GM21786 (cell line): ENCODE data around the gene ZNF692.
"Not testable (repeated sequence)": the region's sequence is repeated elsewhere in the genome, so short reads cannot be mapped to it uniquely, and the experiment has no call there.

ENCODE experiments used
- ATAC-seq: cut with Tn5 transposase; IDR thresholded peaks from one replicate; pipeline ENCODE4 v1.9.1; 2021; ENCODE audit not compliant: unreplicated experiment

The ZNF692 gene, protein sequence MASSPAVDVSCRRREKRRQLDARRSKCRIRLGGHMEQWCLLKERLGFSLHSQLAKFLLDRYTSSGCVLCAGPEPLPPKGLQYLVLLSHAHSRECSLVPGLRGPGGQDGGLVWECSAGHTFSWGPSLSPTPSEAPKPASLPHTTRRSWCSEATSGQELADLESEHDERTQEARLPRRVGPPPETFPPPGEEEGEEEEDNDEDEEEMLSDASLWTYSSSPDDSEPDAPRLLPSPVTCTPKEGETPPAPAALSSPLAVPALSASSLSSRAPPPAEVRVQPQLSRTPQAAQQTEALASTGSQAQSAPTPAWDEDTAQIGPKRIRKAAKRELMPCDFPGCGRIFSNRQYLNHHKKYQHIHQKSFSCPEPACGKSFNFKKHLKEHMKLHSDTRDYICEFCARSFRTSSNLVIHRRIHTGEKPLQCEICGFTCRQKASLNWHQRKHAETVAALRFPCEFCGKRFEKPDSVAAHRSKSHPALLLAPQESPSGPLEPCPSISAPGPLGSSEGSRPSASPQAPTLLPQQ

GRCh38 chr1:248858891-248859889 is at the start of gene ZNF692:
Gene ZNF692, minus strand, starts transcription at chr1:248859085. Its CDS starts 776 bp downstream, at chr1:248858309.
- ATAC-seq = peak; percentile 71

GRCh38 chr1:248906753-248907661 is 48.1 kb upstream of the ZNF692 start:
- ATAC-seq = peak; percentile 22

GRCh38 chr1:248906009-248906752 is 47.3 kb upstream of the ZNF692 start, which contains the start of gene PGBD2:
Gene PGBD2, plus strand, starts transcription at chr1:248906235. Its CDS starts 7,628 bp downstream, at chr1:248913863.
- ATAC-seq = peak; percentile 90

DNA sequence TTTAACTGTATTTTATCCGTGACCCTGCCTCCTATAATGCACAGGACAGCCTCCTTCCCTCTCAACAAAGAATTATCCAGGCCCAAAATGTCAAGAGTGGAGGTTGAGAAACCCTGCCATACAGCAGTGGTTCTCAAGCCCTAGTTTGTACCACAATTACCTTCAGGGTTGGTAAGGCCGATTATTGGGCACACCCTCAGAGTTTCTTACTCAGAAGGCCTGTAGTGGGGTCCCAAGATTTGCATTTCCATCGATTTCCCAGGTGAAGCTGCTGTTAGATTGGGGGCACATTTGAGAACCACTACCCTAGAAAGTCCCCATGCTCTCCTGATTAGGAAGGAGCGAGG is 46.8 kb upstream of the ZNF692 start:
- no peak for ATAC-seq

DNA sequence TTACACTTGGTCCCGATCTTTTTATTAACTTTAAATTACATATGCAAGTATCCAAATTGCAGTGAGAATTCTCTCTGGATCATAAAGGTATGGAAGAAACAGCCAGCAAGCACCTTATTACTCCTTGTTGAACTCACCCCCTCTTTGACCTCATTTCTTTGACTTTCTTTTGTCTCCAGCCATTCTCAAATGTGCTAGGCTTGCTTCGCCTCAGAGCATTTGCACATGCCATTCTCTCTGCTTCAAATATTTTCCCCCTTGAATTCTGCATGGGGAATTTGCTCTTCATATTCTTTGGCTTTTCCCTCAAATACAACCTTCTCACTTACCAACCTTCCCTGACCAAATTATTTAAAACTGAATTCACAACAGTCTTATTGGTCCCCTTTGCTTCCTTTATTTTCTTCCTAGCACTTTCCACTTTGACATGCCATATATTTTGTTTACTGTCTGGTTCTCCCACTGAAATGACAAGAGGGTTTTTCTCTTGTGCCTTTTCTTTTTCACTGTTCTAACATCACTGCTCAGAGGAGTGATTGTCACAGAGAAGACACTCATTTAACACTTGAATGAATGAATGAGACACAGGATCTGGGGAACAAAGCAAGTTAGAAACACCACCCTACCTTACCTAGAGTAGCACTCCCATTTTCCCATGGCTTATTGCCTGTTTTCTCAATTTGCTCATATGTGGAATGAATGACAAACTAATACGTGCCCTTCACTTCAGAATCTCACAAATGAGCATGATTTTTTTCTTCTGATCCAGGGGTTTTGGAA is 45.7 kb upstream of the ZNF692 start:
- ATAC-seq = no peak

DNA sequence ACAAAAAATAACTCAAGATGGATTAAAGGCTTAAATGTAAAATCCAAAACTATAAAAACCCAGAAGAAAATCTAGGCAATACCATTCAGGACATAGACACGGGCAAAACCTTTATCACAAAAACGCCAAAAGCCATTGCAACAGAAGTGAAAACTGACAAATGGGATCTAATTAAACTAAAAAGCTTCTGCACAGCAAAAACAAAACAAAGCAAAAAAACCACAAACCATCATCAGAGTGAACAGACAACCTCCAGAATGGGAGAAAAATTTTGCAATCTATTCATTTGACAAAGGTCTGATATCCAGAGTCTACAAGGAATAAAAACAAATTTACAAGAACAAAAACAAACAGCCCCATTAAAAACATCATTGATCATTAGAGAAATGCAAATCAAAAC is 42.7 kb upstream of the ZNF692 start:
- no peak for ATAC-seq

DNA sequence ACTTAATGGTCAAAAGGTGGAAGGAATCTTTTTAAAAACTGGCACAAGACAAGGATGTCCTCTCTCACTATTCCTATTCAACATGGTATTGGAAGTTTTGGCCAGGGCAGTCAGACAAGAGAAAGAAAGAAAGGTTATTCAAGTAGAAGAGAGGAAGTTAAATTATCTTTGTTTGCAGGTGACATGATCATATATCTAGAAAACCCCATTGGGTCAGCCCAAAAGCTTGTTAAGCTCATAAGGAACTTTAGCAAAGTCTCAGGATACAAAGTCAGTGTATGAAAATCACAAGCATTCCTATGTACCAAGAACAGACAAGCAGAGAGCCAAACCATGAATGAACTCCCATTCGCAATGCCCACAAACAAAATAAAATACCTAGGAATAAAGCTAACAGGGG is 41.8 kb upstream of the ZNF692 start:
- ATAC-seq = no peak

GRCh38 chr1:248897412-248898337 is 38.8 kb upstream of the ZNF692 start:
- ATAC-seq = no peak

DNA sequence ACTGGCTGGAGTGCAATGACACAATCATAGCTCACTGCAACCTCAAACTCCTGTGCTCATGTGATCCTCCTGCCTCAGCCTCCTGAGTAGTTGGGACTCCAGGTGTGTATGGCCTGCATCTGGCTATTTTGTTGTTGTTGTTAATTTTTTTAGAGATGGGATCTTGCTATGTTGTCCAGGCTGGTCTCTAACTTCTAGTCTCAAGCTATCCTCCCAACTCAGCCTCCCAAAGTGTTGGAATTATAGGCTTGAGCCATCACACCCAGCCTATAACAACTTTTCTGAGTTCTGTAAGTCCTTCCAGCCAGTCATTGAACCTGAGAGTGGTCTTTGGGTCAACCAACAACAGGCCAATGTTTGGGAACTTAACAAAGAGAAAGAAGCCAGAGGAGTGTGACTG is 36.0 kb upstream of the ZNF692 start:
- ATAC-seq = no peak

GRCh38 chr1:248892590-248892989 is 33.7 kb upstream of the ZNF692 start:
- no peak for ATAC-seq

DNA sequence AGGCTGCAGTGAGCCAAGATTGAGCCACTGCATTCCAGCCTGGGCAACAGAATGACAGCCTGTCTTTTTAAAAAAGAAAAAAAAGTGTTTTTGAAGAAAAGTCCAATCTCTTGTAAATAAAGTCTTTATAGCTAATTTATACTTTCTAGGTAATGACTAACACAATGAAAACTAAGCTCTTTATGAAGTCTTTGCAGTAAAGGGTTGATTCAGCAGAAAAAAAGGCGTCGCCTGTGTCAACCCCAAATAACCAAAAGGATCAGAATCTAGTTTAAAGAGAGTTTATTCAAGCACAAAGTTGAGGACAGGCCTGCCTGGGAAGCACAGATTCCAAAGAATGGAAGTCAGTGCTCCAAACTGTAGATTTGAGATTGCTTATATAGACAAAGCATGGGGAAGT is 32.9 kb upstream of the ZNF692 start:
- no peak for ATAC-seq

GRCh38 chr1:248890549-248891498 is 31.9 kb upstream of the ZNF692 start:
- no peak for ATAC-seq

- not testable (repeated sequence) for ATAC-seq
Measured at GRCh38 chr1:248889914-248890243, 31.0 kb upstream of the ZNF692 start.

GRCh38 chr1:248886237-248886895 is 27.5 kb upstream of the ZNF692 start:
- no peak for ATAC-seq

GRCh38 chr1:248885646-248886045 is 26.8 kb upstream of the ZNF692 start:
- ATAC-seq = no peak

DNA sequence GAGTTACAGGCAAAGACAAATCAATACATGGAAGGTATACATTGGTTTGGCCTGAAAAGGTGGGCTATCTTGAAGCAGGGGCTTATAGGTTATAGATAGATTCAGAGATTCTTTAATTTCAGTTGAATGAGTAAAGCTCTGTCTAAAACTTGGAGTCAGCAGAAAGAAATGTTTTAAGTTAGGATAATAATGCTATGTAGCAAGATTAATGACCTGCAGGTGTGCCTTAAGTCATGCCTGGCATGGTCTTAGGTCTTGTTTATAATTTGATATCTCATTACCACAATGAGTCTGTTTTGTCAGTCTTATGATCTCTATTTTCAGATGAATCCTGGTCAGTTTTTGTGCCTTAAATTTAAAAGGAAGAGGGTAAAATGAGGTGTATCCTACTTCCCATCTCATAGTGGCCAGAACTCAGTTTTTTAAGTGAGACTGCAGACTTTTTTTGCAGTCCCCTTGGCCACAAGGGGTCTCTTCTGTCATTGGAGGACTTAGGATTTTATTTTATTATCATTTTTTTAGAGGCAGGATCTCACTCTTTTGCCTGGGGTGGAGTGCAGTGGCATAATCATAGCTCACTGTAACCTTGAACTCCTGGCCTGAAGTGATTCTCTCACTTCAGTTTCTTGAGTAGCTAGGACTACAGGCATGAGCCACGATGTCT is 25.9 kb upstream of the ZNF692 start:
- ATAC-seq = no peak
